ENCODE results near the gene PRKD2. TPM values are rescaled to one million over a fixed set of nuclear protein-coding genes. Genes with fewer than 3 reads are reported as not detected.

Gene PRKD2
- total and polyA plus RNA-seq, 2 of the 8 experiments (the other 6 are each of a cell fraction or from before 2014, with no cell fraction given), result 24.4 to 63.8 TPM

MicroRNAs within 50 kb of the gene (microRNA counts, 767-probe panel; counts per million panel counts)
- microRNA hsa-miR-320e, result 879 counts per million, percentile 95 among the panel's probes with 10 or more counts

Small RNA genes within 50 kb of the gene (microRNA-seq; reads per million reads assigned to microRNA genes)
- gene MIR320E (ENCODE audit: borderline microRNAs expressed in 2 of 2, borderline number of aligned reads in 2 of 2, borderline replicate concordance in 1 of 2), result 0 to 0.46 reads per million in 2 experiments

Small RNA genes within 50 kb of the gene (small RNA-seq; reads per million reads assigned to genes)
- gene MIR320E (ENCODE audit: insufficient read depth) (0.51 reads per million), gene RF00019 (ENCODE audit: insufficient read depth) (not detected), gene RN7SL364P (ENCODE audit: insufficient read depth) (not detected)

Other genes starting within 250 kb of the PRKD2 start
- gene PNMA8A, start 245.6 kb downstream of the PRKD2 start, total RNA-seq (2021; fragmentation: NEBNext Ultra II Directional; extraction: Animal tissue kit (Norgen Biotek cat#: 25700)), result 21.6 and 22.8 TPM in 2 replicates
- 9.2 and 10.0 TPM in 2 replicates for gene PNMA8A, start 245.6 kb downstream of the PRKD2 start, polyA plus RNA-seq (2011; rRNA removed)
- gene PNMA8B, start 221.2 kb downstream of the PRKD2 start, total RNA-seq (2021; fragmentation: NEBNext Ultra II Directional; extraction: Animal tissue kit (Norgen Biotek cat#: 25700)), result 1.2 and 1.4 TPM in 2 replicates
- gene PNMA8B, start 221.2 kb downstream of the PRKD2 start, polyA plus RNA-seq (2011; rRNA removed), result 0.48 and 0.94 TPM in 2 replicates
- gene CALM3, start 115.8 kb downstream of the PRKD2 start, total RNA-seq (2021; fragmentation: NEBNext Ultra II Directional; extraction: Animal tissue kit (Norgen Biotek cat#: 25700)), result 318 and 326 TPM in 2 replicates
- 315 and 405 TPM in 2 replicates for gene CALM3, start 115.8 kb downstream of the PRKD2 start, polyA plus RNA-seq (2011; rRNA removed)
- gene PTGIR, start 92.0 kb downstream of the PRKD2 start, total RNA-seq (2021; fragmentation: NEBNext Ultra II Directional; extraction: Animal tissue kit (Norgen Biotek cat#: 25700)), result not detected in 2 replicates
- gene PTGIR, start 92.0 kb downstream of the PRKD2 start, polyA plus RNA-seq (2011; rRNA removed), result 0.15 and 0.19 TPM in 2 replicates
- gene GNG8, start 80.9 kb downstream of the PRKD2 start, total RNA-seq (2021; fragmentation: NEBNext Ultra II Directional; extraction: Animal tissue kit (Norgen Biotek cat#: 25700)), result not detected in 2 replicates
- not detected in 2 replicates for gene GNG8, start 80.9 kb downstream of the PRKD2 start, polyA plus RNA-seq (2011; rRNA removed)
- 1.5 and 2.0 TPM in 2 replicates for gene DACT3, start 55.9 kb downstream of the PRKD2 start, total RNA-seq (2021; fragmentation: NEBNext Ultra II Directional; extraction: Animal tissue kit (Norgen Biotek cat#: 25700))
- 1.8 and 1.9 TPM in 2 replicates for gene DACT3, start 55.9 kb downstream of the PRKD2 start, polyA plus RNA-seq (2011; rRNA removed)
- 24.4 and 24.8 TPM in 2 replicates for gene FKRP, start 28.9 kb upstream of the PRKD2 start, total RNA-seq (2021; fragmentation: NEBNext Ultra II Directional; extraction: Animal tissue kit (Norgen Biotek cat#: 25700))
- 17.1 and 29.1 TPM in 2 replicates for gene FKRP, start 28.9 kb upstream of the PRKD2 start, polyA plus RNA-seq (2011; rRNA removed)
- 120 and 124 TPM in 2 replicates for gene STRN4, start 29.3 kb upstream of the PRKD2 start, total RNA-seq (2021; fragmentation: NEBNext Ultra II Directional; extraction: Animal tissue kit (Norgen Biotek cat#: 25700))
- gene STRN4, start 29.3 kb upstream of the PRKD2 start, polyA plus RNA-seq (2011; rRNA removed), result 187 and 298 TPM in 2 replicates
- 290 and 291 TPM in 2 replicates for gene SLC1A5, start 71.5 kb upstream of the PRKD2 start, total RNA-seq (2021; fragmentation: NEBNext Ultra II Directional; extraction: Animal tissue kit (Norgen Biotek cat#: 25700))
- gene SLC1A5, start 71.5 kb upstream of the PRKD2 start, polyA plus RNA-seq (2011; rRNA removed), result 351 and 475 TPM in 2 replicates
- 195 and 205 TPM in 2 replicates for gene AP2S1, start 133.7 kb upstream of the PRKD2 start, total RNA-seq (2021; fragmentation: NEBNext Ultra II Directional; extraction: Animal tissue kit (Norgen Biotek cat#: 25700))
- gene AP2S1, start 133.7 kb upstream of the PRKD2 start, polyA plus RNA-seq (2011; rRNA removed), result 211 and 314 TPM in 2 replicates
- gene ARHGAP35, start 143.9 kb upstream of the PRKD2 start, total RNA-seq (2021; fragmentation: NEBNext Ultra II Directional; extraction: Animal tissue kit (Norgen Biotek cat#: 25700)), result 62.2 and 64.5 TPM in 2 replicates
- 29.7 and 32.0 TPM in 2 replicates for gene ARHGAP35, start 143.9 kb upstream of the PRKD2 start, polyA plus RNA-seq (2011; rRNA removed)

Measured in H1 (cell line).